ENCODE results near the gene SPON1. TPM values are rescaled to one million over a fixed set of nuclear protein-coding genes. Genes with fewer than 3 reads are reported as not detected.
"Not testable (repeated sequence)": the region's sequence is repeated elsewhere in the genome, so short reads cannot be mapped to it uniquely, and the experiment has no call there.

SPON1 gene
- polyA plus RNA-seq, 2 of the 4 experiments (the other 2 are of a cell fraction), result not detected

DNA sequence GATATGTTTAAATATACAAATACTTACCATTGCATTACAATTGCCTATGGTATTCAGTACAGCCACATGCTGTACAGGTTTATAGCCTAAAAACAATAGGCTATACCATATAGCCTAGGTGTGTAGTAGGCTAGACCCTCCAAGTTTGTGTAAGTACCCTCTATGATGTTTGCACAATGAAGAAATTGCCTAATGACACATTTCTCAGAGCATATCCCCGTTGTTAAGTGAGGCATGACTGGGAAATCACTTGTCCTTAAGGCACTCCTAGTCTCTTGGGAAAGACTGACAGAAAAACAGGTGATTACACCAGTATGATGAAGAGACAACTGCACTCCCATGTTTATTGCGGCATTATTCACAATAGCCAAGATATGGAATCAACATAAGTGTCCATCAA, 187.2 kb downstream of the SPON1 start (continued):
- no peak for TF ChIP-seq NR3C1 (IDR thresholded peaks at IDR 0.05)

- 7% methylated on average over 4 of the region's 4 CpGs for WGBS (ENCODE audit: missing lambda C conversion rate)
- ATAC-seq (no peak), DNase-seq (ENCODE audit: low read depth in 1 of 2, low spot score in 1 of 2) (no peak), FAIRE-seq (no peak)
- Histone ChIP-seq H3K9me3 (peaks cover 15% of the 10 kb centered on the region; the same call in 2 of the 3 replicates), H3K27ac (no peak overlapping the region), H3K4me1 (no peaks in the 10 kb centered on the region), H3K4me2 (no peak overlapping the region), H3K4me3 (no peak overlapping the region)
- POLR2A ChIA-PET, result no interaction called here
- TF ChIP-seq, protein P1, sequence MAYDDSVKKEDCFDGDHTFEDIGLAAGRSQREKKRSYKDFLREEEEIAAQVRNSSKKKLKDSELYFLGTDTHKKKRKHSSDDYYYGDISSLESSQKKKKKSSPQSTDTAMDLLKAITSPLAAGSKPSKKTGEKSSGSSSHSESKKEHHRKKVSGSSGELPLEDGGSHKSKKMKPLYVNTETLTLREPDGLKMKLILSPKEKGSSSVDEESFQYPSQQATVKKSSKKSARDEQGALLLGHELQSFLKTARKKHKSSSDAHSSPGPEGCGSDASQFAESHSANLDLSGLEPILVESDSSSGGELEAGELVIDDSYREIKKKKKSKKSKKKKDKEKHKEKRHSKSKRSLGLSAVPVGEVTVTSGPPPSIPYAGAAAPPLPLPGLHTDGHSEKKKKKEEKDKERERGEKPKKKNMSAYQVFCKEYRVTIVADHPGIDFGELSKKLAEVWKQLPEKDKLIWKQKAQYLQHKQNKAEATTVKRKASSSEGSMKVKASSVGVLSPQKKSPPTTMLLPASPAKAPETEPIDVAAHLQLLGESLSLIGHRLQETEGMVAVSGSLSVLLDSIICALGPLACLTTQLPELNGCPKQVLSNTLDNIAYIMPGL (CRISPR knock-in tag; IDR thresholded peaks at IDR 0.05; ENCODE audit: borderline replicate concordance), result no peak
- TF ChIP-seq HDAC2 (IDR thresholded peaks at IDR 0.05) (no peak), KDM5A (IDR thresholded peaks at IDR 0.05) (no peak), CBX2 (IDR thresholded peaks at IDR 0.05; ENCODE audit: borderline replicate concordance, low read depth) (no peak), PHF8 (IDR thresholded peaks at IDR 0.05; ENCODE audit: borderline replicate concordance, low read depth) (no peak), ESRRA (IDR thresholded peaks at IDR 0.05; ENCODE audit: borderline replicate concordance, low read length) (no peak)
- CTCF ChIA-PET, result interaction anchor here (0.8 to 5.2 kb wide), 6 partner anchors 19 to 379 kb away, joined by 3 to 97 read pairs (median 5); no protein-coding TSS in a partner anchor
Measured at GRCh38 chr11:14150878-14151277, 188.4 kb downstream of the SPON1 start.

- ATAC-seq; H3K27ac ChIP-seq; H3K4me2 ChIP-seq; FAIRE-seq; DNase-seq (ENCODE audit: low read depth in 1 of 2, low spot score in 1 of 2); POLR2A ChIA-PET; H3K4me1 ChIP-seq; H3K4me3 ChIP-seq: not testable (repeated sequence)
- CTCF ChIA-PET, result interaction anchor here (1.2 kb wide), 1 partner anchor 183 kb away, joined by 3 read pairs; no protein-coding TSS in a partner anchor
- WGBS (ENCODE audit: missing lambda C conversion rate), result 0% methylated on average over 1 of the region's 1 CpG
- peaks cover 29% of the 10 kb centered on the region for H3K9me3 ChIP-seq
Measured at GRCh38 chr11:14154103-14154502, 191.6 kb downstream of the SPON1 start.

GRCh38 chr11:14158393-14158792, 195.9 kb downstream of the SPON1 start:
- FAIRE-seq (no peak), ATAC-seq (no peak), DNase-seq (ENCODE audit: low read depth in 1 of 2, low spot score in 1 of 2) (no peak)
- WGBS (ENCODE audit: missing lambda C conversion rate), result 0% methylated on average over 1 of the region's 1 CpG
- TF ChIP-seq, protein P1 (CRISPR knock-in tag; IDR thresholded peaks at IDR 0.05; ENCODE audit: borderline replicate concordance), result no peak
- TF ChIP-seq BHLHE40 (IDR thresholded peaks at IDR 0.05; ENCODE audit: low read depth, low read length), result no peak
- TF ChIP-seq, protein P2, sequence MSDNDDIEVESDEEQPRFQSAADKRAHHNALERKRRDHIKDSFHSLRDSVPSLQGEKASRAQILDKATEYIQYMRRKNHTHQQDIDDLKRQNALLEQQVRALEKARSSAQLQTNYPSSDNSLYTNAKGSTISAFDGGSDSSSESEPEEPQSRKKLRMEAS (IDR thresholded peaks at IDR 0.05), result no peak
- no peak for TF ChIP-seq POLR2AphosphoS2 (conservative IDR thresholded peaks at IDR 0.05; ENCODE audit: low read length)
- TF ChIP-seq EP300 (IDR thresholded peaks at IDR 0.05), result no peak
- TF ChIP-seq HOXB13 (CRISPR knock-in tag; IDR thresholded peaks at IDR 0.05; ENCODE audit: low read depth), result no peak
- TF ChIP-seq, protein P3, sequence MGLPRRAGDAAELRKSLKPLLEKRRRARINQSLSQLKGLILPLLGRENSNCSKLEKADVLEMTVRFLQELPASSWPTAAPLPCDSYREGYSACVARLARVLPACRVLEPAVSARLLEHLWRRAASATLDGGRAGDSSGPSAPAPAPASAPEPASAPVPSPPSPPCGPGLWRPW (IDR thresholded peaks at IDR 0.05), result no peak
- no peak for TF ChIP-seq ZFP36 (IDR thresholded peaks at IDR 0.05; ENCODE audit: borderline replicate concordance, partially characterized antibody)
- no peak for TF ChIP-seq EHMT2 (IDR thresholded peaks at IDR 0.05; ENCODE audit: low read depth)
- no peak for TF ChIP-seq ESRRA (IDR thresholded peaks at IDR 0.05; ENCODE audit: borderline replicate concordance, low read length)
- no peak for TF ChIP-seq CTCF (IDR thresholded peaks at IDR 0.05)
- TF ChIP-seq NR3C1 (IDR thresholded peaks at IDR 0.05), result no peak
- no peak overlapping the region for H3K4me2 ChIP-seq
- CTCF ChIA-PET, result interaction anchor here (0.8 to 1.2 kb wide), 2 partner anchors 9 to 12 kb away, joined by 3 read pairs; no protein-coding TSS in a partner anchor
- H3K4me1 ChIP-seq, result no peaks in the 10 kb centered on the region
- POLR2A ChIA-PET, result no interaction called here
- no peak overlapping the region for H3K4me3 ChIP-seq
- H3K9me3 ChIP-seq, result peaks cover 29% of the 10 kb centered on the region
- no peak overlapping the region for H3K27ac ChIP-seq

Measured in A549 (cell line).